ENCODE measurements around the gene MYH11.
A peak's percentile ranks its signal among the peaks of the same experiment; 100 is the strongest.
"Not testable (repeated sequence)": the region's sequence is repeated elsewhere in the genome, so short reads cannot be mapped to it uniquely, and the experiment has no call there.

MYH11 gene

GRCh38 chr16:15817446-15817845 lies 39.4 kb downstream of the MYH11 start:
- no peak for TF ChIP-seq CTCF (IDR thresholded peaks at IDR 0.05; ENCODE audit: control insufficient read depth, insufficient read depth, low read depth, low read length, missing control alignments)
- DNase-seq (ENCODE audit: low read depth) = no peak
- H3K4me3 ChIP-seq (ENCODE audit: control insufficient read depth, low read depth, low read length) = no peak overlapping the region

- DNase-seq (ENCODE audit: low read depth) = no peak
- no peak for TF ChIP-seq CTCF (IDR thresholded peaks at IDR 0.05; ENCODE audit: control insufficient read depth, insufficient read depth, low read depth, low read length, missing control alignments)
- H3K4me3 ChIP-seq (ENCODE audit: control insufficient read depth, low read depth, low read length) = no peak overlapping the region
These were observed 40.6 kb downstream of the MYH11 start for GRCh38 chr16:15816228-15816627.

DNA sequence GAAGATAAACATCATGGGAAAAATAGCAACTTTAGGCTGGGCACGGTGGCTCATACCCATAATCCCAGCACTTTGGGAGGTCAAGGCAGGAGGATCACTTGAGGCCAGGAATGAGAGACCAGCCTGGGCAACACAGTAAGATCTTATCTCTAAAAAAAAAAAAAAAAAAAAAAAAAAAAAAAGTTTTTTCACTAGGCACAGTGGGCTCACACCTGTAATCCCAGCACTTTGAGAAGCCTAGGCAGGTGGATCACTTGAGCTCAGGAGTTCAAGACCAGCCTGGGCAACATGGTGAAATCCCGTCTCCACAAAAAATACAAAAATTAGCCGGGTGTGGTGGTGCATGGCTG lies 44.5 kb downstream of the MYH11 start:
- not testable (repeated sequence) for H3K4me3 ChIP-seq (ENCODE audit: control insufficient read depth, low read depth, low read length); DNase-seq (ENCODE audit: low read depth)

DNA sequence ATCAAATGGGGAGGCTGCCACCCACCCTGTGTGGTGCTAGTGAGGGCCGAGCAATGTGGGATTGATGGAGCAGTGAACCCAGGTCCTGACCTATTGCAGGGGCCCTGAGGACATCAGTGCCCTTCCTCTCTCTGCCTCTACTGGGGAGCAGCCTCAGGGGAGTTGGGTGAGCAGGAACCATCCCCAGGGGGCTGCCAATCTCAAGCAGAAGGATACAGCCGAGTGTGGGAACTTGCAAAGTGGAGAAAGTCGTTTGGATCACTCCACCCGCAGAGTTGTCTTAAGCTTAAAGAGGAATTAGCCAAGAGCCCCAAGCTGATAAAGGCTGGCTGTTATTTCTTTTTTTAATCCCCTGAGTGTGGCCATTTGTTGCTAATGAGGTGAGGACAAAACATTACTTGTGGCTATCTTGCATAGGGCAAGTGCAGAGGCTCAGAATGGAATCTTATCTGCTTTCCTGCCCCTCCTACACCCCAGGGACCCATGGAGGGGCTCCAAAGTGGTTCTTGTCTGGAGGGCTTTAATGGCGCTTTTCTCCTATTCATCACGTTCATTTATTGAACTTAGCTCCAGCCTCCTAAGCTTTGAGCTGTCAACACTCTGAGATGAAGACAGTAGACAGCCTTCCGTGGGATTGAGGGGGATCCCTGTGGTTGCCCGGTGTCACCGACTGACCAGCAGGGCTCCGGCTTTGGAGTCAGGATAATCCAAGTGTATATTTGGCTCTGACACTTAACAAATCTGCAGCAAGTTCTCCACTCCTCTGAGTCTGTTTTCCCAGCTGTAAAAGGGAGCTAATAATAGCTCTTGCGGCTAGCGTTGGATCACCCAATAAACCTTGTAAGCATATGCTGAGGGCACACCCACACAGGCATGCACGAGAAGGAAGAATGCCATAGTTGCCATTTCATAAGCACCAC lies 45.1 kb downstream of the MYH11 start:
- TF ChIP-seq CTCF (IDR thresholded peaks at IDR 0.05; ENCODE audit: control insufficient read depth, insufficient read depth, low read depth, low read length, missing control alignments) = no peak
- peak; percentile 98 for DNase-seq (ENCODE audit: low read depth)
- no peak overlapping the region for H3K4me3 ChIP-seq (ENCODE audit: control insufficient read depth, low read depth, low read length)

DNA sequence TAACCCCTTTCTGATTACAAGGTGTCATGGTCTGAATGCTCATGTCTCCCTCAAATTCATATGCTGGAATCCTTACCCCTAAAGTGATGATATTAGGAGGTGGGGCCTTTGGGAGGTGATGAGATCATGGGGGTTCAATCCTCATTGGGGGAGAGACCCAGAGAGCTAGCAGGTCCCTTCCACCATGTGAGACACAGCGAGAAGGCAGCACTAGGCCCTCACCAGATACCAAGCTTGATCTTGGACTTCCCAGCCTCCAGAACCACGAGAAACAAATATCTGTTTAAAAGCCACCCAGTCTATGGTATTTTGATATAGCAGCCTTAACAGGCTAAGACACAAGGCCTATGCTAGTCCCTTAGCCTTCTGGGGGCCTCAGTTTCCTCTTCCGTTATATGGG lies 45.9 kb downstream of the MYH11 start:
- no peak for TF ChIP-seq CTCF (IDR thresholded peaks at IDR 0.05; ENCODE audit: control insufficient read depth, insufficient read depth, low read depth, low read length, missing control alignments)
- H3K4me3 ChIP-seq (ENCODE audit: control insufficient read depth, low read depth, low read length) = no peak overlapping the region
- DNase-seq (ENCODE audit: low read depth) = no peak

GRCh38 chr16:15810411-15810810 lies 46.4 kb downstream of the MYH11 start:
- H3K4me3 ChIP-seq (ENCODE audit: control insufficient read depth, low read depth, low read length) = no peak overlapping the region
- no peak for DNase-seq (ENCODE audit: low read depth)
- TF ChIP-seq CTCF (IDR thresholded peaks at IDR 0.05; ENCODE audit: control insufficient read depth, insufficient read depth, low read depth, low read length, missing control alignments) = no peak

DNA sequence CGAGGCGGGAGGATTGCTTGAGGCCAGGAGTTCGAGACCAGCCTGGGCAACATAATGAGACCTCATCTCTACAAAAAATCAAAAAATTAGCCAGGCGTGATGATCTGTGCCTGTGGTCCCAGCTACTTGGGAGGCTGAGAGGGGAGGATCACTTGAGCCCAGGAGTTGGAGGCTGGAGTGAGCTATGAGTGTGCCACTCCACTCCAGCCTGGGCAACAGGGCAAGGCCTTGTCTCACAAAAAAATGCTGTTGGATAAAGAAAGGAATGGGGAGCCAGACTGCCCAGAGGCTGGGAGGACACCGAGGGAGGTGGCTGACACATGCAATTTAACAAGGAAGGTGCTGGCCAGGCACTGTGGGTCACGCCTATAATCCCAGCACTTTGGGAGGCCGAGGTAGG lies 47.5 kb downstream of the MYH11 start:
- H3K4me3 ChIP-seq (ENCODE audit: control insufficient read depth, low read depth, low read length); DNase-seq (ENCODE audit: low read depth): not testable (repeated sequence)

- TF ChIP-seq CTCF (IDR thresholded peaks at IDR 0.05; ENCODE audit: control insufficient read depth, insufficient read depth, low read depth, low read length, missing control alignments) = no peak
- no peak for DNase-seq (ENCODE audit: low read depth)
- H3K4me3 ChIP-seq (ENCODE audit: control insufficient read depth, low read depth, low read length) = no peak overlapping the region
These were observed 48.8 kb downstream of the MYH11 start for GRCh38 chr16:15808071-15808470.

Data from AG09309 (cell line).